Cardiac fibroblast (primary cell): ENCODE measurements around the gene ASAP3.

Source experiments
- DNase-seq, 2 donors: peaks; one replicate each; pipeline versions ENCODE4 v3.0.0 to v3.0.0-alpha.2; 2010; ENCODE audit warnings: low read depth in 2 of 2
- H3K4me3 ChIP-seq, 2 donors: replicated peaks in 1 of 2; 1 replicate in 1 of 2; 2 replicates in 1 of 2; pipeline ENCODE4 v1.5.1; 2011; ENCODE audit warnings: low read depth in 2 of 2, low read length in 2 of 2, mild to moderate bottlenecking in 2 of 2, moderate library complexity in 1 of 2
- TF ChIP-seq, protein P1 (sequence below): IDR thresholded peaks from one replicate; pipeline ENCODE4 v1.5.1; 2011; ENCODE audit warnings: low read depth, mild to moderate bottlenecking, low read length, inconsistent platforms

ASAP3 gene

DNA sequence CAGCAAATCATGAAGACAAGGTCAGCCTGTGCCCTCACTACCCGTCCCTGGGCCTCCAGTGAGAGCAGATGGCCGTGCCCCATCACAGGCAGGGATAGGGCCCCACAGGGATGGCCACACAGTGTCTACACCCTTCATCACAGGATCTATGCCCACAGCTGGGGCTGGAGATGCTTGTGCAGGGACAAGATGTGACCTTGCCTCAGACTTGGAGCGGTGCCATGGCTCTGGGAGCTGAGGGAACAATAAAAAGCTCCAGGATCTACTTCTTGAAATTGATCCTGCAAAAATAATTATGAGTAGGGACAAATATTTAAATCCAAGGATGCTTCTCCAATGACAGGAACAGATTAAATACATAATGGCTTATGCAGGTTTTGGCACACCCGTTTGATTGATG lies 34.0 kb downstream of the ASAP3 start:
- TF ChIP-seq, protein P1, sequence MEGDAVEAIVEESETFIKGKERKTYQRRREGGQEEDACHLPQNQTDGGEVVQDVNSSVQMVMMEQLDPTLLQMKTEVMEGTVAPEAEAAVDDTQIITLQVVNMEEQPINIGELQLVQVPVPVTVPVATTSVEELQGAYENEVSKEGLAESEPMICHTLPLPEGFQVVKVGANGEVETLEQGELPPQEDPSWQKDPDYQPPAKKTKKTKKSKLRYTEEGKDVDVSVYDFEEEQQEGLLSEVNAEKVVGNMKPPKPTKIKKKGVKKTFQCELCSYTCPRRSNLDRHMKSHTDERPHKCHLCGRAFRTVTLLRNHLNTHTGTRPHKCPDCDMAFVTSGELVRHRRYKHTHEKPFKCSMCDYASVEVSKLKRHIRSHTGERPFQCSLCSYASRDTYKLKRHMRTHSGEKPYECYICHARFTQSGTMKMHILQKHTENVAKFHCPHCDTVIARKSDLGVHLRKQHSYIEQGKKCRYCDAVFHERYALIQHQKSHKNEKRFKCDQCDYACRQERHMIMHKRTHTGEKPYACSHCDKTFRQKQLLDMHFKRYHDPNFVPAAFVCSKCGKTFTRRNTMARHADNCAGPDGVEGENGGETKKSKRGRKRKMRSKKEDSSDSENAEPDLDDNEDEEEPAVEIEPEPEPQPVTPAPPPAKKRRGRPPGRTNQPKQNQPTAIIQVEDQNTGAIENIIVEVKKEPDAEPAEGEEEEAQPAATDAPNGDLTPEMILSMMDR: no peak
- no peak for DNase-seq
- H3K4me3 ChIP-seq: no peak overlapping the region

DNA sequence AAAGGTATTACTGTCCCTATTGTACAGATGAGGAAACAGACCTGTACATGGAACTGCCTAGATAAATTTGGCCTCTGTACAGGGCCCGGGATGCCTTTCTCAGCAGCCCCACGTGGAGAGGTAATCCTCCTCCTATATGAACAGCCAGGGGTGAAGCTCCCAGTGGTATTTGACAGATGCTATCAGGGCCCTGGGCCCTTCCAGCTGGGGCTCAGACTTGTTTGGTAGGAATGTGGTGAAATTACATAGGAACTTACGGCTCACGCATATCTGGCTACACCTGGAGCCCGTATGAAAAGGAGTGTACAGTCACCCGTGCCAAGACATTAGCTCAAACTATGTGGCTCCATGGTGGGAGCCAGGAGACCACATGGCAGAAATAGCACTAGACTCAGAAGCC lies 34.7 kb downstream of the ASAP3 start:
- TF ChIP-seq, protein P1: no peak
- no peak for DNase-seq

DNA sequence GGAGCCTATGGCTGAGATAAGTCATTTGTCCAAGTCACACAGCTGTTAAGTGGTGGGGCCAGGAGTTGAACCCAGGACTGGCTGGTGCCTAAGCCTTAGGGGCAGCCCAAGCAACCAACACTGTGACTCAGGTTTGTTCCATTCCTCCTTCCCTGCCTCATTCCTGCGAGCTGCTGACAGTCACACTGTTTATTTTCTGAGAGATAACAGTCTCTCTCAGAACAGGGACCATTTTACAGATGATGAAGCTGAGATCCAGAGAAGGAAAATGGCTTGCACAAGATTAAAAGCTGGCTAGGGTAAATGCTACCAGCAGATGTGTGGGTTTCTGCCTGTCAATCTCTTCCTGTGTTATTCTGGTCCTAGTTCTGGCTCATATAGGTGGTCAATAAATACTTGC lies 35.1 kb downstream of the ASAP3 start:
- DNase-seq: no peak
- TF ChIP-seq, protein P1: no peak
- H3K4me3 ChIP-seq: no peak overlapping the region

More for the DNA sequence above, 34.7 kb downstream of the ASAP3 start:
- H3K4me3 ChIP-seq: no peak overlapping the region

DNA sequence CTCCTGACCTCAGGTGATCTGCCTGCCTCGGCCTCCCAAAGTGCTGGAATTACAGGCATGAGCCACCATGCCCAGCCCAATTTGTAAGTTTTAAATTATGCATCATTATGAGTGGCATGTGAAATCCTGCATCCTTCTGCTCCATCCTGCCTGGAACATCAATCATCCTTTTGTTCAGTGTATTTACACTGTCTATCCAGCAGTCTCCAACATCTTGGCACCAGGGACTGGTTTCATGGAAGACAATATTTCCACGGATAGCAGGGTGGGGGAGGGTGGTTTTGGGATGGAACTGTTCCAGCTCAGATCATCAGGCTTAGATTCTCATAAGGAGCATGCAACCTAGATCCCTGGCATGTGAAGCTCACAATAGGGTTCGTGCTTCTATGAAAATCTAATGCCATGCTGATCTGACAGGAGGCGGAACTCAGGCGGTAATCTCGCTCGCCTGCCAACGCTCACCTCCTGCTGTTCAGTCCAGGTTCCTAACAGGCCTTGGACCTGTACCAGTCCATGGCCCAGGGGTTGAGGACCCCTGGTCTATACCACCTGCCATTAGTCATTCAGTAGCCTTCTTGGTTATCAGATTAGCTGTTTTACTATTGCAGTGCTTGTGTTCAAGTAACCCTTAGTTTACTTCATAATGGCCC lies 37.2 kb downstream of the ASAP3 start:
- H3K4me3 ChIP-seq: no peak overlapping the region
- DNase-seq: no peak
- TF ChIP-seq, protein P1: no peak

DNA sequence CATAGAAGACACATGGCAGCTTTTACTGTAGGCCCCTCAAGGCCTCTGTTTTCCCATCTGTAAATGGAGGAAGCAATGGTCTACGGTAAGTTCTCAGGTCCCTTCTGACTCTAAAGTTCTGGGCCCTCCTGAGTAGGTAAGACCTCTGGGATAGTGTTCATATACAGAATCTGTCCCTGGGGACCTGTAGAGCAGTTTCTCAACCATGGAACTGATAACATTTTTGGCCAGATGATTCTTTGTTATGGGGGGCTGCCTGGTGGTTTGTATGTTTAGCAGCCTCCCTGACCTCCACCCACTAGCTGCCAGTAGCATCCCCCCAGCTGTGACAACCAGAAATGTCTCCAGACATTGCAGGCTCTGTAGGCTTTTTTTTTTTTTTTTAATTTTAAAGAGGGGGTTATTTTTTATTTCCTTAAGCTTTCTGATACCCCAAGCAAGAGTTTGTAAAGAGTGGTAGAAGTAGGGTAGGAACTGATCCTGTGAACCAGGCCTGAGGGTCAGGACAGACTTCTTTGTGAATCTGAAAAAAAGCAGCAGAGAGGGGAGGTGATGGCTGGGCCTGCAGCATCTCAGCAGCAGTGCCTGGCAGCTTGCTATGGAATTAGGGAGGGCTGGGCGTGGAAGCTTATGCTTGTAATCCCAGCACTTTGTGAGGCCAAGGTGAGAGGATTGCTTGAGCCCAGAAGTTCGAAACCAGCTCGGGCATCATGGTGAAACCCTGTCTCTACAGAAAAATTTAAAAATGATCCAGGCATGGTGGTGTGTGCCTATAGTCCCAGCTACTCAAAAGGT lies 39.2 kb downstream of the ASAP3 start:
- peak in 1 of 2 donors; percentile 45 for DNase-seq
- TF ChIP-seq, protein P1: no peak
- H3K4me3 ChIP-seq: peak overlapping the region in 1 of 2 donors; percentile 25

DNA sequence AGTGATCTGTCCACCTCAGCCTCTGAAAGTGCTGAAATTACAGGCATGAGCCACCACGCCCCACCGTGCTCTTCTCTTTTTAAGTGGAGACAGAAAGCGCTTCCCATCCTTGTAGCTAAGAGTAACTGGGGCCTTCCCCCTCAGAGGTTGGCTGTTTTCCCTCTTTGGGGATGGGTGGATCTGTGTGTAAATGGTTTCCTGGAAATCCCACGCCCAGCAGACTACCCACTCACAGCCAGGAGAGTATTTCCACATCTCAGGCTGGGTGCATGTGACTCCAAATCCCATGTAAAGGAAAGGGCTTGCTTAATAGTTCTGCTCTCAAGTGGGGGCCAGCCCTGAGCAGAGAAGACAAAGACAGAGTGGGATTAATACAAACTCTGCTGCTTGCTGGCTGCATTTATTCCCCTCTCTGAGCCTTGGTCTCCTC lies 39.9 kb downstream of the ASAP3 start:
- H3K4me3 ChIP-seq: peak overlapping the region in 1 of 2 donors; percentile 25
- TF ChIP-seq, protein P1: no peak
- peak; percentile 88 to 99 for DNase-seq
